ENCODE measurements around the gene NOXO1.

DNA sequence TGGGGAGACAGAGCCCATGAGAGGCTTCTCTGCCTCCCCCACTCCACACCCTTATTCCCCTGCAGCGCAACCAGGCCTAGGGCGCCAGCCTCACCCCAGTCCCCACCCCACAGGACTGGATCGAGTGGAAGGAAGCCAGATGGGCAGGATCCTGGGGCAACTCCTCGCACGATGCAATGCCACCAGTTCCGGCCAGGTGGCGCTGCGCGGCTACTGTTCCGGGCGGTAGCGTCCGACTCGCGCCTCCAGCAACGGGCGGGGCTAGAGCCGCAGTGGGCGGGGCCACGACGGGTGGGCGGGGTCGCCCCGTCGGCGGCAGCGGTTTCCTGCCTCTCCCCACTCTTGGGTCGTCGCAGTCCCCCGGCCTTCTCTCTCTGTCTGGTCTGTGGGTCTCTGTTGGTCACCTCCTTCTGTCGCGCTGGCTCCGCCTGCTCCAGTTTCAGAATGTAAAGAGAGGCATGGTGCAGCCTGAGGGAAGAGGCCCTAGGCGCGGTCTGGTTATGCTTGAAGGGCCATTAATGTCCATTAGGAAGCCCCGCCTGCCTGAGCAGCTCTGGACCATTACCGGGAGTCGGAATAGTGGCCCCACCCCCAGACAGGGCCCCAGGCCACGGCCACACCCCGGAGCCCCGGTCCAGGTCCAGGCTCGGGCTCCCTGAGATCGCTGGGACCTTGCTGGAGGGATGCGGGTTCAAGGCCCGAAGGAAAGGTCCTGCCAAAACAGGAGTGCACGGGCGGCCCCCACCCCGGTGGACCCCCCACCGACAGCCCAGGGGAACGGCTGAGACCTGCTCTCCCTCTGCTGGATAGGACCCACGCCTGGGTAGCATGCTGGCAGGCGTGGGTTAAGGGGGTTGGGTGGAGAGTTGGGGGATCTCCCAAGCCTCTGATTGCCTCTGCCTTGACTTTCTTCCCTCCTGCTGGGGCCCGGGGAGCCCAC is 42.1 kb upstream of the NOXO1 start:
- TF ChIP-seq CTCF (IDR thresholded peaks at IDR 0.05) = peak; percentile 90 to 99 (median 96)
- TF ChIP-seq POLR2A (IDR thresholded peaks at IDR 0.05) = peak in 1 of 2 donors; percentile 81

All from heart left ventricle (tissue), 13 donors.